ENCODE data around the gene ADCY10.

- TF ChIP-seq, protein P1, sequence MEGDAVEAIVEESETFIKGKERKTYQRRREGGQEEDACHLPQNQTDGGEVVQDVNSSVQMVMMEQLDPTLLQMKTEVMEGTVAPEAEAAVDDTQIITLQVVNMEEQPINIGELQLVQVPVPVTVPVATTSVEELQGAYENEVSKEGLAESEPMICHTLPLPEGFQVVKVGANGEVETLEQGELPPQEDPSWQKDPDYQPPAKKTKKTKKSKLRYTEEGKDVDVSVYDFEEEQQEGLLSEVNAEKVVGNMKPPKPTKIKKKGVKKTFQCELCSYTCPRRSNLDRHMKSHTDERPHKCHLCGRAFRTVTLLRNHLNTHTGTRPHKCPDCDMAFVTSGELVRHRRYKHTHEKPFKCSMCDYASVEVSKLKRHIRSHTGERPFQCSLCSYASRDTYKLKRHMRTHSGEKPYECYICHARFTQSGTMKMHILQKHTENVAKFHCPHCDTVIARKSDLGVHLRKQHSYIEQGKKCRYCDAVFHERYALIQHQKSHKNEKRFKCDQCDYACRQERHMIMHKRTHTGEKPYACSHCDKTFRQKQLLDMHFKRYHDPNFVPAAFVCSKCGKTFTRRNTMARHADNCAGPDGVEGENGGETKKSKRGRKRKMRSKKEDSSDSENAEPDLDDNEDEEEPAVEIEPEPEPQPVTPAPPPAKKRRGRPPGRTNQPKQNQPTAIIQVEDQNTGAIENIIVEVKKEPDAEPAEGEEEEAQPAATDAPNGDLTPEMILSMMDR (conservative IDR thresholded peaks at IDR 0.05 in 1 of 2, IDR thresholded peaks at IDR 0.05 in 1 of 2; ENCODE audit: low read depth in 1 of 2, low read length in 2 of 2): no peak
- no peak for TF ChIP-seq EZH2 (IDR thresholded peaks at IDR 0.05; ENCODE audit: low read length, missing control alignments)
Measured at GRCh38 chr1:167842872-167843271, 71.1 kb downstream of the ADCY10 start.

Measured in fibroblast of lung (primary cell).